Kidney epithelial cell (primary cell): ENCODE measurements around the gene CRB2. TPM values are rescaled to one million over a fixed set of nuclear protein-coding genes. Genes with fewer than 3 reads are reported as not detected.

Source experiments
- DNase-seq: peaks from one replicate; pipeline ENCODE4 v3.0.0-alpha.2; 2010; ENCODE audit warnings: low read depth
- H3K27me3 ChIP-seq: 2 replicates; pipeline ENCODE4 v1.6.0; 2011; ENCODE audit warnings: low read length; ENCODE audit not compliant: control insufficient read depth, insufficient read depth
- H3K36me3 ChIP-seq: 2 replicates; pipeline ENCODE4 v1.5.1; 2011; ENCODE audit warnings: low read length; ENCODE audit not compliant: control insufficient read depth, insufficient read depth
- H3K4me3 ChIP-seq: 2 replicates; pipeline ENCODE4 v1.5.1; 2011; ENCODE audit warnings: low read depth, mild to moderate bottlenecking, control low read depth, low read length
- CTCF ChIP-seq: IDR thresholded peaks from 2 replicates; pipeline ENCODE4 v1.5.1; 2011; ENCODE audit warnings: mild to moderate bottlenecking, moderate library complexity, low read length, control low read depth, inconsistent platforms; ENCODE audit not compliant: insufficient read depth, poor library complexity, severe bottlenecking
- total RNA-seq: library from RNA; depleted of rRNA; stranded (reverse); fragments of >200 nt; gene quantifications from 2 replicates; pipeline ENCODE4 v1.2.3, GENCODE V29; 2015

Gene CRB2
- total RNA-seq, 1 donor from 2014 or later: 1.3 TPM

GRCh38 chr9:123371805-123372590 lies 16.0 kb downstream of the CRB2 start:
- H3K4me3 ChIP-seq: no peak overlapping the region
- no peaks in the 10 kb centered on the region for H3K36me3 ChIP-seq
- peaks cover 32% of the 10 kb centered on the region for H3K27me3 ChIP-seq
- no peak for TF ChIP-seq CTCF
- no peak for DNase-seq

GRCh38 chr9:123372766-123373446 lies 16.9 kb downstream of the CRB2 start:
- TF ChIP-seq CTCF: no peak
- H3K27me3 ChIP-seq: peaks cover 32% of the 10 kb centered on the region
- no peaks in the 10 kb centered on the region for H3K36me3 ChIP-seq
- no peak for DNase-seq
- H3K4me3 ChIP-seq: no peak overlapping the region

GRCh38 chr9:123373447-123373923 lies 17.5 kb downstream of the CRB2 start:
- Histone ChIP-seq H3K36me3 (no peaks in the 10 kb centered on the region), H3K27me3 (peaks cover 32% of the 10 kb centered on the region), H3K4me3 (no peak overlapping the region)
- TF ChIP-seq CTCF: no peak
- no peak for DNase-seq

GRCh38 chr9:123373946-123374345 lies 17.9 kb downstream of the CRB2 start:
- TF ChIP-seq CTCF: no peak
- no peak overlapping the region for H3K4me3 ChIP-seq
- DNase-seq: no peak
- no peaks in the 10 kb centered on the region for H3K36me3 ChIP-seq
- peaks cover 32% of the 10 kb centered on the region for H3K27me3 ChIP-seq

- peak; percentile 70 for DNase-seq
- Histone ChIP-seq H3K36me3 (no peaks in the 10 kb centered on the region), H3K4me3 (no peak overlapping the region), H3K27me3 (peaks cover 26% of the 10 kb centered on the region)
- no peak for TF ChIP-seq CTCF
These were observed 19.6 kb downstream of the CRB2 start for GRCh38 chr9:123375469-123376132.
